Mesenchymal stem cell (in vitro differentiated cells and primary cell): ENCODE measurements around the gene MLLT1.

Source experiments
- DNase-seq: peaks from one replicate; pipeline ENCODE4 v3.0.0-alpha.2; 2013
- H2AFZ ChIP-seq: one replicate; pipeline ENCODE4 v1.6.1; 2013; ENCODE audit warnings: low read depth, mild to moderate bottlenecking, control low read depth, inconsistent platforms, low read length, moderate library complexity
- H2AK5ac ChIP-seq: 2 replicates; pipeline ENCODE4 v1.6.1; 2013; ENCODE audit warnings: low read length, moderate library complexity, mild to moderate bottlenecking, inconsistent platforms; ENCODE audit not compliant: severe bottlenecking
- H2BK120ac ChIP-seq: one replicate; pipeline ENCODE4 v1.6.1; 2013; ENCODE audit warnings: low read depth, mild to moderate bottlenecking, inconsistent platforms, low read length, moderate library complexity
- H2BK12ac ChIP-seq, 2 experiments: one replicate each; pipeline ENCODE4 v1.6.1; 2013; ENCODE audit warnings: inconsistent platforms in 2 of 2, low read length in 2 of 2, mild to moderate bottlenecking in 2 of 2, moderate library complexity in 2 of 2, control low read depth in 1 of 2
- H2BK15ac ChIP-seq: one replicate; pipeline ENCODE4 v1.6.1; 2013; ENCODE audit warnings: mild to moderate bottlenecking, low read depth, inconsistent platforms; ENCODE audit not compliant: poor library complexity, severe bottlenecking
- H2BK5ac ChIP-seq: 2 replicates; pipeline ENCODE4 v1.6.1; 2013; ENCODE audit warnings: low read depth, mild to moderate bottlenecking, low read length, control low read depth, inconsistent platforms; ENCODE audit not compliant: poor library complexity, severe bottlenecking
- H3K14ac ChIP-seq, 2 experiments: one replicate each; pipeline ENCODE4 v1.6.1; 2013; ENCODE audit warnings: inconsistent platforms in 2 of 2, low read length in 2 of 2, control low read depth in 1 of 2, mild to moderate bottlenecking in 1 of 2, moderate library complexity in 1 of 2
- H3K18ac ChIP-seq, 2 experiments: one replicate each; pipeline ENCODE4 v1.6.1; 2013; ENCODE audit warnings: inconsistent platforms in 2 of 2, low read length in 2 of 2, control low read depth in 1 of 2, low read depth in 1 of 2, mild to moderate bottlenecking in 1 of 2
- H3K23ac ChIP-seq, 2 experiments: one replicate each; pipeline ENCODE4 v1.6.1; 2013; ENCODE audit warnings: inconsistent platforms in 2 of 2, low read length in 2 of 2, mild to moderate bottlenecking in 2 of 2, moderate library complexity in 2 of 2, control low read depth in 1 of 2
- H3K27ac ChIP-seq: 2 replicates; pipeline ENCODE4 v1.5.1; 2013; ENCODE audit warnings: mild to moderate bottlenecking, moderate library complexity, low read length, control low read depth, inconsistent platforms; ENCODE audit not compliant: poor library complexity, severe bottlenecking
- H3K27me3 ChIP-seq, 2 experiments: 2 replicates each; pipeline versions ENCODE4 v1.6.1 to v1.7.0; 2013; ENCODE audit warnings: low read length in 2 of 2, mild to moderate bottlenecking in 2 of 2, moderate library complexity in 2 of 2, control low read depth in 1 of 2, inconsistent platforms in 1 of 2; ENCODE audit not compliant: control insufficient read depth in 1 of 2, insufficient read depth in 1 of 2
- H3K36me3 ChIP-seq, 2 experiments: 2 replicates each; pipeline versions ENCODE4 v1.6.1 to v1.7.0; 2013; ENCODE audit warnings: low read length in 2 of 2, control low read depth in 1 of 2, inconsistent platforms in 1 of 2, low read depth in 1 of 2, mild to moderate bottlenecking in 1 of 2; ENCODE audit not compliant: insufficient read depth in 2 of 2, control insufficient read depth in 1 of 2
- H3K4ac ChIP-seq, 2 experiments: one replicate each; pipeline ENCODE4 v1.6.1; 2013; ENCODE audit warnings: inconsistent platforms in 2 of 2, low read length in 2 of 2, mild to moderate bottlenecking in 2 of 2, moderate library complexity in 2 of 2, control low read depth in 1 of 2, low read depth in 1 of 2
- H3K4me1 ChIP-seq: 2 replicates; pipeline ENCODE4 v1.6.1; 2013; ENCODE audit warnings: low read depth, low read length, control low read depth; ENCODE audit not compliant: control insufficient read depth, insufficient read depth
- H3K4me2 ChIP-seq: 2 replicates; pipeline ENCODE4 v1.6.1; 2013; ENCODE audit warnings: low read length, mild to moderate bottlenecking, inconsistent platforms; ENCODE audit not compliant: poor library complexity, severe bottlenecking
- H3K4me3 ChIP-seq, 2 experiments: 2 replicates each; pipeline versions ENCODE4 v1.5.1 to v1.7.0; 2013; ENCODE audit warnings: low read length in 2 of 2, mild to moderate bottlenecking in 2 of 2, control low read depth in 1 of 2, low read depth in 1 of 2; ENCODE audit not compliant: insufficient read depth in 1 of 2
- H3K79me1 ChIP-seq: replicated peaks from 2 replicates; pipeline ENCODE4 v1.6.1; 2013; ENCODE audit warnings: mild to moderate bottlenecking, control low read depth, low read length, inconsistent platforms; ENCODE audit not compliant: poor library complexity, severe bottlenecking
- H3K9ac ChIP-seq: 2 replicates; pipeline ENCODE4 v1.7.0; 2013; ENCODE audit warnings: mild to moderate bottlenecking, low read length, moderate library complexity
- H3K9me3 ChIP-seq: 2 replicates; pipeline ENCODE4 v1.7.0; 2013; ENCODE audit warnings: mild to moderate bottlenecking, low read length; ENCODE audit not compliant: control insufficient read depth
- H4K8ac ChIP-seq: one replicate; pipeline ENCODE4 v1.6.1; 2013; ENCODE audit warnings: inconsistent platforms, mild to moderate bottlenecking, low read length, moderate library complexity
- H4K91ac ChIP-seq: one replicate; pipeline ENCODE4 v1.6.1; 2013; ENCODE audit warnings: mild to moderate bottlenecking, low read length, inconsistent platforms
- WGBS: methylation state at CpG from one replicate; pipeline ENCODE4 v1.1.7; 2013; ENCODE audit warnings: mixed read lengths; 5-methylcytosine and 5-hydroxymethylcytosine counted together

The MLLT1 gene

DNA sequence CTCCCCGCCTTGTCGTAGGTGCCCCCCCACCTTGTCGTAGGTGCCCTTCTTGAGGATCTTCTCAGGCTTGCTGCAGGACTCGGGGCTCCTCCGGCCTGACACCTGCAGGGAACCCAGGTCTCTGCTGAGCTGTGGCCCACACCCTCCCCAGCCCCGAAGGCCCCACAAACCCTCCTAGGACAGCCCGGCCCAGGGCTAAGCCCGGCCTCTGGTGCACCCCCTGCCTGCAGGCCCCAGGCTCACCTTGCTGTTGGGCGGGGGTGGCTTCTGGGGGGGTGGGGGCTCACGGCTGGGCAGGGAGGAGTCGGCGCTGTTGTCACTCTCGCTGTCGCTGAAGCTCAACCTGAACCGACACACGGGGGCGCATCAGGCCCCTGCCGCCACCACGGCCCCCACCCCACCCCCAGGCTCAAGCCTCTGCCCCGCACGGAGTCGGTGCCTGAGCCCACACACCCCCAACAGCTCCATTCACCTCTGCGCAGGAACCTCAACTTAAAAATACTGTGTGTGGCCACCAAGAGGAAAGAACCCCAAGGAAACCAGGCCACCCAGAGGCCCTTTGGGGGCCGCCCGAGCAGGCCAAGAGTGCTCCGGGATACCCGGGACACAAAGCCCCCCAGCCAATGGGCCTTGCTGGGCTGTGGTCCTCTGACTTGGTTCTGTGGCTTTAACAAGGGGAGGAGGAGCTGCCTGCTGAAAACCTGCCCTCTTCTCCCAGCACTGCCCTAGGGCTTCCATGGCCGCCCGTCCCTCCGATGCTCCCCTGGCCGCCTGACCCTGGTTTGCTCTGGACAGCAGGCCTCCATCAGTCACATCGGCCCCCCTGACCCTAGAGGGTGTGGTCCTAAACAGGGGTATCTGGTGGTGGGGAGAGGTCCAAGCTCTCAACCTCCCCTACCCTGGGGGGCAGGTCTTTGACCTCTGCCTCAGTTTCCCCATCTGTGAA, 65.8 kb downstream of the MLLT1 start:
- 97% methylated on average over 23 of the region's 32 CpGs for WGBS
- peaks cover 22% of the 10 kb centered on the region for H3K4me1 ChIP-seq
- H3K36me3 ChIP-seq, result peaks cover 14 to 81% of the 10 kb centered on the region in 2 experiments
- H3K4me2 ChIP-seq, result no peak overlapping the region
- H4K91ac ChIP-seq, result no peak overlapping the region
- peaks cover 30% of the 10 kb centered on the region for H3K79me1 ChIP-seq
- no peaks in the 10 kb centered on the region for H3K27me3 ChIP-seq
- H2BK12ac ChIP-seq, result no peak overlapping the region
- no peak overlapping the region for H2BK5ac ChIP-seq
- H3K23ac ChIP-seq, result no peak overlapping the region
- H3K18ac ChIP-seq, result no peak overlapping the region
- no peak overlapping the region for H3K4ac ChIP-seq
- H4K8ac ChIP-seq, result peak overlapping the region; percentile 32
- no peak for DNase-seq
- H2AK5ac ChIP-seq, result no peak overlapping the region
- H3K4me3 ChIP-seq, result no peak overlapping the region
- H3K14ac ChIP-seq, result no peak overlapping the region
- no peak overlapping the region for H2BK120ac ChIP-seq
- no peak overlapping the region for H2AFZ ChIP-seq
- no peaks in the 10 kb centered on the region for H3K9me3 ChIP-seq
- no peak overlapping the region for H3K27ac ChIP-seq
- no peak overlapping the region for H2BK15ac ChIP-seq
- no peak overlapping the region for H3K9ac ChIP-seq

GRCh38 chr19:6213266-6213595, 66.5 kb downstream of the MLLT1 start:
- Histone ChIP-seq H2BK15ac (no peak overlapping the region), H2AFZ (no peak overlapping the region), H3K4me2 (no peak overlapping the region), H3K79me1 (peaks cover 23% of the 10 kb centered on the region), H4K91ac (peak overlapping the region; percentile 2), H3K4me1 (peaks cover 15% of the 10 kb centered on the region), H3K23ac (no peak overlapping the region), H3K27me3 (no peaks in the 10 kb centered on the region), H3K27ac (no peak overlapping the region), H3K36me3 (peaks cover 14 to 75% of the 10 kb centered on the region in 2 experiments), H2AK5ac (no peak overlapping the region), H2BK12ac (no peak overlapping the region), H3K4ac (no peak overlapping the region), H3K18ac (no peak overlapping the region), H2BK120ac (no peak overlapping the region), H2BK5ac (no peak overlapping the region), H3K14ac (no peak overlapping the region), H4K8ac (no peak overlapping the region), H3K9me3 (no peaks in the 10 kb centered on the region), H3K9ac (no peak overlapping the region), H3K4me3 (no peak overlapping the region)
- DNase-seq, result no peak
- over 99% methylated on average over 12 of the region's 12 CpGs for WGBS

GRCh38 chr19:6212403-6213265, 67.1 kb downstream of the MLLT1 start:
- H4K91ac ChIP-seq, result no peak overlapping the region
- H3K18ac ChIP-seq, result no peak overlapping the region
- no peak overlapping the region for H2BK120ac ChIP-seq
- no peak overlapping the region for H3K14ac ChIP-seq
- H3K79me1 ChIP-seq, result peaks cover 19% of the 10 kb centered on the region
- no peak overlapping the region for H3K4me2 ChIP-seq
- no peak overlapping the region for H3K4me3 ChIP-seq
- WGBS, result 96% methylated on average over 47 of the region's 53 CpGs
- H3K4me1 ChIP-seq, result peaks cover 13% of the 10 kb centered on the region
- H2BK15ac ChIP-seq, result no peak overlapping the region
- H3K9ac ChIP-seq, result no peak overlapping the region
- H2AFZ ChIP-seq, result no peak overlapping the region
- H2AK5ac ChIP-seq, result no peak overlapping the region
- no peak overlapping the region for H4K8ac ChIP-seq
- no peak overlapping the region for H3K23ac ChIP-seq
- H3K4ac ChIP-seq, result no peak overlapping the region
- peaks cover 14 to 69% of the 10 kb centered on the region in 2 experiments for H3K36me3 ChIP-seq
- H2BK5ac ChIP-seq, result no peak overlapping the region
- no peak overlapping the region for H3K27ac ChIP-seq
- H3K27me3 ChIP-seq, result no peaks in the 10 kb centered on the region
- H3K9me3 ChIP-seq, result no peaks in the 10 kb centered on the region
- no peak overlapping the region for H2BK12ac ChIP-seq
- no peak for DNase-seq
